ENCODE results near the gene B4GALNT4. TPM values are rescaled to one million over a fixed set of nuclear protein-coding genes. Genes with fewer than 3 reads are reported as not detected.
"Not testable (repeated sequence)": the region's sequence is repeated elsewhere in the genome, so short reads cannot be mapped to it uniquely, and the experiment has no call there.

B4GALNT4 gene
- polyA plus RNA-seq, 2 of the 4 experiments (the other 2 are of a cell fraction) = 5.3 to 27.5 TPM

DNA sequence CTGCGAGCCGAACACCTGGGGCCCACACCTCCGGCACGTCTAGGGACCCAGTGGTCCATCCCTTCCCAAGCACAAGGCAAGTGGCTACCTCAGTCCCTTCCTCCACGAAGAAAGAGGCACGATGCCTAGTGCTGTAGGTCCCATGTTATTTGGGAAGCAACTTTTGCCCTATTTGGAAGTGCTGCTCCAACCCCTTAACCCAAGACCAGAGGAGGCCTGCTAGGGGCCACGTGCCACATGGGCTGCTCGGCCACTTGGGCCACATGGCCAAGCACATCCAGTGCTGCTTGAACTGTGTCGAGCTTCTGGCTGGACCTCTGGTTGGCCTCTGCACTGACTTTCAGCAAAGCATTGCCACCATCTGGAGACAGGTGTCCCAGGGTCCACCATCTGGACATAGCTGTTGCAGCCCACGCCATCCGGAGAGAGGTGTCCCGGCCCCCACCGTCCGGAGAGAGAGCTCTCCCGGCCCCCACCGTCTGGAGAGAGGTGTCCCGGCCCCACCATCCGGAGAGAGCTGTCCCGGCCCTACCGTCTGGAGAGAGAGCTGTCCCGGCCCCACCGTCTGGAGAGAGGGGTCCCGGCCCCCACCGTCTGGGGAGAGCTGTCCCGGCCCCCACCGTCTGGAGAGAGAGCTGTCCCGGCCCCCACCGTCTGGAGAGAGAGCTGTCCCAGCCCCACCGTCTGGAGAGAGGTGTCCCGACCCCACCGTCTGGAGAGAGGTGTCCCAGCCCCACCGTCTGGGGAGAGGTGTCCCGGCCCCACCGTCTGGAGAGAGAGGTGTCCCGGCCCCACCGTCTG lies 6.5 kb upstream of the B4GALNT4 start:
- TF ChIP-seq, protein P1, sequence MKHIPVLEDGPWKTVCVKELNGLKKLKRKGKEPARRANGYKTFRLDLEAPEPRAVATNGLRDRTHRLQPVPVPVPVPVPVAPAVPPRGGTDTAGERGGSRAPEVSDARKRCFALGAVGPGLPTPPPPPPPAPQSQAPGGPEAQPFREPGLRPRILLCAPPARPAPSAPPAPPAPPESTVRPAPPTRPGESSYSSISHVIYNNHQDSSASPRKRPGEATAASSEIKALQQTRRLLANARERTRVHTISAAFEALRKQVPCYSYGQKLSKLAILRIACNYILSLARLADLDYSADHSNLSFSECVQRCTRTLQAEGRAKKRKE (CRISPR knock-in tag; IDR thresholded peaks at IDR 0.05; ENCODE audit: low read depth) = no peak
- no peak for TF ChIP-seq GATA3 (IDR thresholded peaks at IDR 0.05; ENCODE audit: borderline replicate concordance)
- TF ChIP-seq, protein P2, sequence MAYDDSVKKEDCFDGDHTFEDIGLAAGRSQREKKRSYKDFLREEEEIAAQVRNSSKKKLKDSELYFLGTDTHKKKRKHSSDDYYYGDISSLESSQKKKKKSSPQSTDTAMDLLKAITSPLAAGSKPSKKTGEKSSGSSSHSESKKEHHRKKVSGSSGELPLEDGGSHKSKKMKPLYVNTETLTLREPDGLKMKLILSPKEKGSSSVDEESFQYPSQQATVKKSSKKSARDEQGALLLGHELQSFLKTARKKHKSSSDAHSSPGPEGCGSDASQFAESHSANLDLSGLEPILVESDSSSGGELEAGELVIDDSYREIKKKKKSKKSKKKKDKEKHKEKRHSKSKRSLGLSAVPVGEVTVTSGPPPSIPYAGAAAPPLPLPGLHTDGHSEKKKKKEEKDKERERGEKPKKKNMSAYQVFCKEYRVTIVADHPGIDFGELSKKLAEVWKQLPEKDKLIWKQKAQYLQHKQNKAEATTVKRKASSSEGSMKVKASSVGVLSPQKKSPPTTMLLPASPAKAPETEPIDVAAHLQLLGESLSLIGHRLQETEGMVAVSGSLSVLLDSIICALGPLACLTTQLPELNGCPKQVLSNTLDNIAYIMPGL (CRISPR knock-in tag; IDR thresholded peaks at IDR 0.05; ENCODE audit: borderline replicate concordance) = no peak
- Histone ChIP-seq H3K4me2 (no peak overlapping the region), H3K4me3 (no peak overlapping the region), H3K9me3 (peaks cover 16% of the 10 kb centered on the region; the same call in 2 of the 3 replicates), H3K27ac (no peak overlapping the region), H3K4me1 (no peaks in the 10 kb centered on the region; the same call in 1 of the 3 replicates)
- FAIRE-seq (no peak), ATAC-seq (peak in 1 of 2 experiments; percentile 29; a peak in 4 of 6 replicates), DNase-seq (ENCODE audit: low read depth in 1 of 2, low spot score in 1 of 2) (no peak)
- WGBS (ENCODE audit: missing lambda C conversion rate) = 72% methylated on average over 15 of the region's 36 CpGs
- CTCF ChIA-PET = interaction anchor here (0.7 to 9.4 kb wide), 14 partner anchors 9 to 156 kb away, joined by 3 to 75 read pairs (median 4); partner anchors contain the start of gene PGGHG
- POLR2A ChIA-PET = interaction anchor here (0.7 kb wide), 1 partner anchor 163 kb away, joined by 3 read pairs; no protein-coding TSS in a partner anchor

DNA sequence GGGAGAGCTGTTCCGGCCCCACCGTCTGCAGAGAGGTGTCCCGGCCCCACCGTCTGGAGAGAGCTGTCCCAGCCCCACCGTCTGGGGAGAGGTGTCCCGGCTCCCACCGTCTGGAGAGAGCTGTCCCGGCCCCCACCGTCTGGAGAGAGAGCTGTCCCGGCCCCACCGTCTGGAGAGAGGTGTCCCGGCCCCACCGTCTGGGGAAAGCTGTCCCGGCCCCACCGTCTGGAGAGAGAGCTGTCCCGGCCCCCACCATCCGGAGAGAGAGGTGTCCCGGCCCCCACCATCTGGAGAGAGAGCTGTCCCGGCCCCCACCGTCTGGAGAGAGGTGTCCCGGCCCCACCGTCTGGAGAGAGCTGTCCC lies 5.9 kb upstream of the B4GALNT4 start:
- FAIRE-seq, POLR2A ChIA-PET: not testable (repeated sequence)

DNA sequence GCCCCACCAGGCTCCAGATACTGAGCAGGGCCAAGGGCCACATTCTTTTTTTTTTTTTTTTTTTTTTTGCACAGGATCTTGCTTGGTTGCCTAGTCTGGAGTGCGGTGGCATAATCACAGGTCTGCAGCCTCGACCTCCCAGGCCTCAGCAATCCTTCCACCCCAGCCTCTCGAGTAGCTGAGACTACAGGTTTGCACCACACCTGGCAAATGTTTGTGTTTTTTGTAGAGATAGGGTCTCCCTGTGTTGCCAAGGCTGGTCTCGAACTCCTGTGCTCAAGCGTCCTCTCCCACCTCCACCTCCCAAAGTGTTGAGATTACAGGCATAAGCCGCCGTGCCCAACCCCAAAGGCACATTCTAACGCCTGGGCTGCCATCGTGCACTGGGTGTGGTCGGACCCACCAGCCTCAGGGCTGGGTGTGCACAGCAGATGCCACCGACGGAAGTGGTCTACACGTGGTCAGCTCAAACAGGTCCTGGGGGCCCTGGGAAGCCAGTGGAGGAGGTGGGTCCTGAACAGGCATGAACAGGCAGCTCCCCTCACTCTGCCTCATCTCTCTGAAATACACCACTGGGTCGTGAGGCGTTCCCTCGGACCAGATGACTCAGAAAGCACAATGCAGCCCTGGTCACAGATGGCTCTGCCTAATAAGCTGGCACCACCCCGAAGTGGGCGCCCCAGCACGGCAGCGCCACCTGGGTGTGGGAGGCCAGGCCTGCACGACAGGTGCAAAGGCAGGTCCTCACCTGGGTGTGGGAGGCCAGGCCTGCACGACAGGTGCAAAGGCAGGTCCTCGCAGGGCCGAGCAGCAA lies 5.1 kb upstream of the B4GALNT4 start:
- FAIRE-seq (no peak), ATAC-seq (peak; percentile 22 to 48; a peak in 3 of 6 replicates), DNase-seq (ENCODE audit: low read depth in 1 of 2, low spot score in 1 of 2) (peak; percentile 38 to 64)
- TF ChIP-seq, protein P3, sequence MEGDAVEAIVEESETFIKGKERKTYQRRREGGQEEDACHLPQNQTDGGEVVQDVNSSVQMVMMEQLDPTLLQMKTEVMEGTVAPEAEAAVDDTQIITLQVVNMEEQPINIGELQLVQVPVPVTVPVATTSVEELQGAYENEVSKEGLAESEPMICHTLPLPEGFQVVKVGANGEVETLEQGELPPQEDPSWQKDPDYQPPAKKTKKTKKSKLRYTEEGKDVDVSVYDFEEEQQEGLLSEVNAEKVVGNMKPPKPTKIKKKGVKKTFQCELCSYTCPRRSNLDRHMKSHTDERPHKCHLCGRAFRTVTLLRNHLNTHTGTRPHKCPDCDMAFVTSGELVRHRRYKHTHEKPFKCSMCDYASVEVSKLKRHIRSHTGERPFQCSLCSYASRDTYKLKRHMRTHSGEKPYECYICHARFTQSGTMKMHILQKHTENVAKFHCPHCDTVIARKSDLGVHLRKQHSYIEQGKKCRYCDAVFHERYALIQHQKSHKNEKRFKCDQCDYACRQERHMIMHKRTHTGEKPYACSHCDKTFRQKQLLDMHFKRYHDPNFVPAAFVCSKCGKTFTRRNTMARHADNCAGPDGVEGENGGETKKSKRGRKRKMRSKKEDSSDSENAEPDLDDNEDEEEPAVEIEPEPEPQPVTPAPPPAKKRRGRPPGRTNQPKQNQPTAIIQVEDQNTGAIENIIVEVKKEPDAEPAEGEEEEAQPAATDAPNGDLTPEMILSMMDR (IDR thresholded peaks at IDR 0.05) = peak; percentile 18; the same call in 1 of the 3 replicates
- no peak for TF ChIP-seq RFX5 (IDR thresholded peaks at IDR 0.05)
- ChIA-PET CTCF (interaction anchor here (0.6 to 9.4 kb wide), 14 partner anchors 9 to 227 kb away, joined by 3 to 75 read pairs (median 4); no protein-coding TSS in a partner anchor), POLR2A (no interaction called here)
- Histone ChIP-seq H3K4me1 (peaks cover 8% of the 10 kb centered on the region; the same call in 2 of the 3 replicates), H3K27ac (peak overlapping the region in 1 of 2 experiments; percentile 6; a peak in 1 of 6 replicates), H3K4me2 (no peak overlapping the region), H3K9me3 (peaks cover 16% of the 10 kb centered on the region; the same call in 2 of the 3 replicates), H3K4me3 (no peak overlapping the region)
- WGBS (ENCODE audit: missing lambda C conversion rate) = 53% methylated on average over 21 of the region's 24 CpGs

More for the DNA sequence above, 5.9 kb upstream of the B4GALNT4 start:
- not testable (repeated sequence) for H3K4me3 ChIP-seq; H3K4me2 ChIP-seq; DNase-seq (ENCODE audit: low read depth in 1 of 2, low spot score in 1 of 2); H3K4me1 ChIP-seq; ATAC-seq; H3K27ac ChIP-seq
- H3K9me3 ChIP-seq = peaks cover 16% of the 10 kb centered on the region; the same call in 2 of the 3 replicates
- CTCF ChIA-PET = interaction anchor here (0.7 to 9.4 kb wide), 8 partner anchors 19 to 152 kb away, joined by 3 to 75 read pairs (median 5); partner anchors contain the start of gene PGGHG
- 80% methylated on average over 1 of the region's 22 CpGs for WGBS (ENCODE audit: missing lambda C conversion rate)

DNA sequence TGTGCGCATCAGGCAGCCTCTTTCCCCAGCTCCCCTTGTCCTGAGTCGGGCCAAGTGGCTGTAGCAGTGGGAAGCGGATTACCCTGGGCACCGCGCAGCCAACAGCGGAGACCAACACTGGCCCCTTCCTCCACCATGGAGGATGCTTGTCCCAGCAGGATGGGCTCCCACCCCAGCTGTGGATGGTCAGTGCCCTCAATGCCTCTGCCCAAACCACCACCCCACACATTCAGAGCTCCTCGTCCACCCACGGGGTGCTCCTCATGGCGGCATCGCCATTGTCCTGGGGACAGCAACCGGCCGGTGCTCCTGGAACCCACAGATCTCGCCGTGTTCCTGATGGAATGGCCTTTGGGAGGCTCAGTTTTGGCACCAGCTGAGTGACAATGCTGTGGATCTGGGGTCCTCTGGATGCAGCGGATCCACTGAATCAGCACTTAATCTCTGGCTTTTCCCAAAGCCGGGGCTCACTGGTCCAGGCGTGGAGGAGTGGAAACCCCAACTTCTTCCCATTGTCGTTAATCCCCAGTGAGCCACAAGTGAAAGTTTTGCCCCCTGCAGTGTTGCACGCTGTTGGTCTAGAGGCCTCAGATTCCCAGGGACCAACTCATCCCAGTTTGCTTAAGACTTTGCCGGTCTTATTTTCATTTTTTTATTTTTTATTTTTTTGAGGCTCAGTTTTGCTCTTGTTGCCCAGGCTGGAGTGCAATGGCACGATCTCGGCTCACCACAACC lies 4.1 kb upstream of the B4GALNT4 start:
- ChIA-PET CTCF (interaction anchor here (1.0 to 9.4 kb wide), 7 partner anchors 10 to 153 kb away, joined by 3 to 75 read pairs (median 3); no protein-coding TSS in a partner anchor), POLR2A (no interaction called here)
- no peak overlapping the region for H3K27ac ChIP-seq
- WGBS (ENCODE audit: missing lambda C conversion rate) = 84% methylated on average over 22 of the region's 22 CpGs
- peaks cover 10% of the 10 kb centered on the region; the same call in 2 of the 3 replicates for H3K4me1 ChIP-seq
- no peak overlapping the region for H3K4me3 ChIP-seq
- peaks cover 16% of the 10 kb centered on the region; the same call in 2 of the 3 replicates for H3K9me3 ChIP-seq
- H3K4me2 ChIP-seq = no peak overlapping the region
- DNase-seq (ENCODE audit: low read depth in 1 of 2, low spot score in 1 of 2) (no peak), ATAC-seq (no peak), FAIRE-seq (no peak)
- TF ChIP-seq NR3C1 (IDR thresholded peaks at IDR 0.05) (no peak), MAFK (IDR thresholded peaks at IDR 0.05; ENCODE audit: partially characterized antibody) (peak; percentile 10)
